HG03575 (cell line): ENCODE results near the gene FETUB.
"Not testable (repeated sequence)": the region's sequence is repeated elsewhere in the genome, so short reads cannot be mapped to it uniquely, and the experiment has no call there.

Experiments
- ATAC-seq: cut with Tn5 transposase; IDR thresholded peaks from one replicate; pipeline ENCODE4 v1.9.1; 2021; ENCODE audit not compliant: unreplicated experiment, insufficient number of reproducible peaks, low FRiP score; ENCODE audit errors: extremely low read depth

The FETUB gene

DNA sequence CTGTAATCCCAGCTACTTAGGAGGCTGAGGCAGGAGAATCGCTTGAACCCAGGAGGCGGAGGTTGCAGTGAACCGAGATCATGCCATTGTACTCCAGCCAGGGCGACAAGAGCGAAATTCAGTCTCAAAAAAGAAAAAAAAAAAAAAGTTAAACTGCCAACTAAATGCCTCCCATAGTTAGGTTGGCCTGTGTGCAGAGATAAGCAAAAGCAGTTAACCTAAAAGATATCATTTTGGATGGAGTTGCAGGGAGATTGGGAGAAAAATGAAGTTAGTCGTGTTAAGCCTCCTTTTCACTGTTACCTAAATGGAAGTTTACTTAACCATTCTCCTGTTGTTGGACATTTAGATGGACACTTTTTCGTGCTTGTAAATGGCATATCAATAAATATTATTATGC lies 11.4 kb upstream of the FETUB start:
- no peak for ATAC-seq

DNA sequence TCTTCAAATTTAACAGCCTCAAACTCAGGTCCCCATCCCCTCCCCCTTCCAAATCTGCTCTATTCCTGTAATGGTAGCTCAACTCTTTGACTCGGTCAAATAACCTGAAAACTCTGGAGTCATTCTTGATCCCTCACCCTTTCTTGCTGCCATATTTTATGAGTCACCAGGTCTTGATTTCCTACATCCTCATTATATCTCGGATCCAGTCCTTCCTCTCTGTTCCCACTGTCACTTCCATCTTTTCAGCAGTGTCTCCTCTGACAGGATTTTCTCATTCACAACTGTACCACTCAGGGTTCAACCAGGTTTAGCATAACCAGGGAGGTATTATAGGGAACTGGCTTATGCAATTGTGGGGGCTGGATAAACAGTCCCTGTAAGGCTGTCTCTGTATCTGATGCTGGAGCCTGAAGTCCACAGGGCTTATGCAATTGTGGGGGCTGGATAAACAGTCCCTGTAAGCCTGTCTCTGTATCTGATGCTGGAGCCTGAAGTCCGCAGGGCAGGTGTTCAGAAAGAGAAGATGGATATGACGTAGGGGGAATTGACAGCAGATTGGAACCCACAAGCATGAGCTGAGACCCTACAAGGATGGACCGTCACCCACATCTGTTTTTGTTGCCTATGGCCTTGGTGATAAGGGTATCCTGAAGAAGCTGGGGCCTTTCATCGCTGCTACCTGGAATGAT lies 9.1 kb upstream of the FETUB start:
- ATAC-seq, result no peak

DNA sequence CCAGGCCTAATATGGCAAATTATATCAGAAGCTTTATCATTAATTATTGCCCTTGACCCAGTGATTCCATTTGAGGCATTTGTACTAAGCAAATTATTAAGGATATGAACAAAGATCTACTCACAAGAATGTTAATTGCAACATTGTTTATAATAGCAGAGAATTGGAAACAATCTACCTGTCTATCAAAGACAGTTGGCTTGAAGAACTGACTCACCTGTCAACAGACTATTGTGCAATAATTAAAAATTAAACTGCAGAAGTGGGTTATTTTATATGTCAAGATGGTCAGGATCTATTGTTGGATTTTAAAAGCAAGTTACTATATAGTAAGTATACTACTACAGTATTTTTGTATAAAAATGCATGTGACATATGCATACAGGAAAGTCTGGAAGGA lies 6.7 kb upstream of the FETUB start:
- no peak for ATAC-seq

DNA sequence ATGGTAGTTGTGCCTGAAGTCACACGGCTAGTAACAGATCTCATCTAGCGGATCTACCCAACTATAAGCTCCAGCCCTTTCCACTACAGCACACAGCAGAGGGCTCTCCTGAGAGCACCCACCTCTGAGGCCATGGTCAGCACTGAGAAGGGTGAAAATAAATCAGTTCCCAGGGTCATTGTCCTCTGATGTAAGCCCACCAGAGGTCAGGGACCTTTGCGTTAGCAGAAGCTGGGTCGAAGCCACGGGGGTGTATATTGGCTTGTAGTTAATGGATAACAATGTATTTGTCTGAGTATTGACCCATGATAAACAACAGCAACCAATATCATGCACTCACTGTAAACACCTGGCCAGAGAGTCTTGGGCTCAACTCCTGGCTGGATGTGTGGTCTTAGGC lies 6.0 kb upstream of the FETUB start:
- not testable (repeated sequence) for ATAC-seq

DNA sequence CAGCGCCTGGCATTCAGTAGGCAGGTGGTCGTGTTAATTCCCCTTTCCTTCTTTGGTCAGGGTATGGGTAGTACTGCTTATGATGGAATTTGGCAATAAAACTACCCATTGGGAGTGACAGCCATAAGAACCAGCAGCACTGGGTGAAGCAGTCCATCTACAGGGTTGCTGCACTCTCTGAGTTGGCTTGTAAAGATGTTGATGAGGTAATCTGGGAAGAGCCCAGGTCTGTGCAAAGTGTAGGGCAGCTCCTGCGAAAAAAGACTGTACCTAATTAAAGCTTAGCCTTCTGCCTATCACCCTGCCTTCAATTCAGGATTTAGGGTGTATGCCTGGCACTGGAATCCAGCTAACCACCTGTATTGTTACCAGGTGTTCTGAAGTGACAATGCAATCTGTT lies 4.7 kb upstream of the FETUB start:
- ATAC-seq, result no peak

DNA sequence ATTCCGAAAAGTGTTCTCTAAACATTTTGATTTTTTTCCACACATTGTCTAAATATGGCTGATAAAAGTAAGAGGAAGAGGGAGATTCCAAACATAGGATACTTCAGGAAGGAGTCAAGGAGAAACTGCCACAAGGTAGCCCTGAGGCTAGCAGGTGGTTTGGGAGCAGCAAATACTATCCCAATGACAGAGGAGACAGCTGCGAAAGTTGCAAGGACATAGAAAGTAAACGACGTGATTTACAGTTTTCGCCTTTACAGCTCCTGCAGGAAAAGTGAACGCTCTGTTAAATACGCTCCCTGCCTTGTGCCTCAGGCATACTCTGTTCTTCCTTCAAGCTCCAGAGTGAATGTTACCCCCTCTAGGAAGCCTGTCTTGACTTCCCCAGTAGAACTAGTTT lies 3.7 kb upstream of the FETUB start:
- ATAC-seq, result no peak

DNA sequence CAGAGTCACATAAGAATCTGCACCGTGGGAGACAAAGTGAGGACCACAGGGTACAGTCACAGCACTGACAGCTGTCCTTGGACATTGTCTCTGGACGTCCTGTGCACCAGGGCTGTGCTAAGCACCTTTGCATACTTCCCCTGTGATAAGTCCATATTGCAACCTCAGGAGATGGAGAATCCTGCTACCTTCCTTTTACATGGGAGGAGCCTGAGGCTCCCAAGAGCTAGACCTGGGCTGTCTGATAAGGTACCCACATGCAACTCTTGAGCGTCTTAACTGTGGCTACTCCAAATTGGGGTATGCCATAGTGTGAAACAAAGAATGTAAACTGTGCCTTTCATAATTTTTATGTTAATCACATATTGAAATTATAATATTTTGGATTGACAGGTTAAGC lies 2.5 kb upstream of the FETUB start:
- ATAC-seq, result no peak

DNA sequence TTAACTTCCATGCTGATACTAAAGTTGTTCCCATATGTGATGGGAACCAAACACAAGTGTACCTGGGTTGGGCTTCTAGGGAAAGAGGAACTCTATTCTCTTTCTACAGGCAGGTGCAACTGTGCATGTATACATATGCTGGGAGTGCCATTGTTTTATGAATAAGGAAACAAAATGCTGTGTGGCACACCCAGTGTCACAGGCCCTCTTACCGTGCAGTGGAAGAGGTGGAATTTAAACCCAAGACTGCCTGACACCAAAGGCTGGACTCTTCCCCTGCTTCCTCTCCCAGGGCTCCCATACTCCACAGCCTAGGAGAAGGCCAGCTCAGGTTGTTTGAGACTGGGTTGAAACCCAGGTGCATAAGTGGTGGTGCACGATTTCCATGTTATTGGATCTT lies 1.9 kb upstream of the FETUB start:
- ATAC-seq, result no peak

DNA sequence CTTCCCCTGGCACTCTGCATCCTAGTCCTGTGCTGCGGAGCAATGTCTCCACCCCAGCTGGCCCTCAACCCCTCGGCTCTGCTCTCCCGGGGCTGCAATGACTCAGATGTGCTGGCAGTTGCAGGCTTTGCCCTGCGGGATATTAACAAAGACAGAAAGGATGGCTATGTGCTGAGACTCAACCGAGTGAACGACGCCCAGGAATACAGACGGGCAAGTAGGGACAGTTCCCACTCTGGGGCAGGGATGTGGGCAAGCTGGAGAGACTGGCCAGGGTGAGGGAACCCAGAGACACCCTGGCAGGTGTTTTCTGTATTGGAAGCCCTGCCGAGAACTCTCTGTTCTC lies 247 bp downstream of the FETUB start:
- no peak for ATAC-seq

DNA sequence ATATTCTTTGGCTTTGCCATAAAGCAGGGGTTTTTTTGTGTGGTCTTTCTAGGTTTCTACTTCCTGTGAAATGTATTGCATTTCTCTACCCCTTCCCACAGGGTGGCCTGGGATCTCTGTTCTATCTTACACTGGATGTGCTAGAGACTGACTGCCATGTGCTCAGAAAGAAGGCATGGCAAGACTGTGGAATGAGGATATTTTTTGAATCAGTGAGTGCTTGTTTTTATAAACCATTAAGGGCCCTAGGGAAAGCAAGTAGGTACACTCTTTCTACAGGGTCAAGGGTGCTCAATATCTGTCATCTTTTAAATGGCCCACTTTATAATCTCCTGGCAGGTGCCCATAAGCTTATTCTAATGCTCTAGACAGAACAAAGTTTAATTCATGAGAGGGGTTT lies 730 bp downstream of the FETUB start:
- no peak for ATAC-seq

DNA sequence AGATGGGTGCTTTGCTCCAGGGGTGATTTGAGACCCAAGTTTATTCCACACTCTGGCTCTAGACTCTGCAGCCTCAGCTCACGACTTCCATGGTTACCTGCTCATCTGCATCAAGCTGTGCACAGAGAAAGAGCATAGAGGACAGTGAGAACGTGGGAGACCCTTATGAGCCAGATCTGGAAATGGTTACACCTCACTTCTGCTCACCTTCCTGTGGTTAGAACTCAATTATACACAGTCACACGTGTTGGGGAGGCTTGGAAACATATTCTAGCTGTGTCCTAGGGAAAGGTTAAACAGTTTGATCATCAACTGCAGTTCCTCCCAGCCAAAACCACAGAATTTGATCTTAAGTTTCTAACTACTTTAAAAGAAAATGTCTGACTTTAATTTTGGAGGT lies 1.8 kb downstream of the FETUB start:
- no peak for ATAC-seq

DNA sequence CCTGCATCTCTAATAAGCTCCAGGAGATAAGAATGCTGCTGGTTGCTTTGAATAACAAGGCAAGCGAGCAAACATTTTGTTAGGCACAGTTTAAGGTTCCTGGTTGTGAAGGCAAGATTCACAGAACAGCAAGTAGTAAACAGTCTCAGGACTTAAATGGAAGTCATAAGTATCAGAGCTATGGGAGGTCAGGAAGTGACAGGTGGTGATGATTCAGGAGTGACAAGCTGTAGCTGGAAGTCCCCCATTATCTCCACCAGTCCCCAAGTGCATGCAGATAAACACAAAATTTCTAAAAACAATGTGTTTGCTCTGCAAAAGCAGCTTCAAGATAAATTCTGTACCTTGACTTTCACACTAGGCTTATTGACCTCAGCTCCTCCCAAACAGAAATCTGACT lies 3.3 kb downstream of the FETUB start:
- ATAC-seq, result no peak

DNA sequence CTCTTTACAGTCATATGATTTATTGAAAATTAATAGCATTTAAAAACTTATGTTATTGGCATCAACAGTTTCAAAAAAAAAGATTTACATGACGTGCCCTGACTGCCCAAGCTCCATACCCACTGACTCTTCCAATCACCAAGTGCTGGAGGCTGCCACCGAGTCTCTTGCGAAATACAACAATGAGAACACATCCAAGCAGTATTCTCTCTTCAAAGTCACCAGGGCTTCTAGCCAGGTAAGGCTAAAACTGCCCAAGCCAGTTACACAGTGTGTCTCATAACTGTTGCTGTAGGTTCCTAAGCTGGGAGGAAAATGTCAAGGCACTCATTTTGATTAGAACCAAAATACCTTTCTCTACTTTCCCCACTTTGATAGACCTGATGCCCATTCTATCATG lies 4.5 kb downstream of the FETUB start:
- no peak for ATAC-seq

DNA sequence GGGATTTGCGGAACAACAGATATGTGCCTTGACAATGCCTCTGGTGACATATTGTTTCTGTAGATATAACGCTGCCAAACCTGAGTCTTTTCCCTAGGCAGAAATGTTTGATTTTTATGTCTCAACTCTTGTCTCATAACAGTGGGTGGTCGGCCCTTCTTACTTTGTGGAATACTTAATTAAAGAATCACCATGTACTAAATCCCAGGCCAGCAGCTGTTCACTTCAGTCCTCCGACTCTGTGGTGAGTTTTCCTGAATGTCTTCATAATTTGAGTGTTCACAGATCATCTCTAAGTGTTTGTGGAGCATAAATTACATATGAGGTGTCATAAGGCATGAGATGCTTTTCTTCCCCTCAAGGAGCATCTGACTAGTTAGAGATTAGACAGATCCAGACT lies 5.9 kb downstream of the FETUB start:
- ATAC-seq, result no peak

DNA sequence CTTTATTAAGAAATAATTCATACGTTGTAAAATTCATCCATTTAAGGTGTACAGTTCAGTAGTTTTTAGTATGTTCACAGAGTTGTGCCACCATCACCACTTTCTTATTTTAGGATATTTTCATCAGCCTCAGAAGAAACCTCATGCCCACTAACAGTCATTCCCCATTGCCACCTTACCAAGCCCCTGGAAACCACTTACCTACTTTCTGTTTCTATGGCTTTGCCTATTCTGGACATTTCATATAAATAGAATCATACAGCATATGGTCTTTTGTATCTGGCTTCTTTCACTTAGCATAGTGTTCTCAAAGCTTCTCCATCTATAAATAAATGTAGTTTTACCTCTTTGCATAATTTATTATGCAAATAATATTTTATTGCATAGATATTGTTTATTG lies 6.6 kb downstream of the FETUB start:
- ATAC-seq, result no peak

DNA sequence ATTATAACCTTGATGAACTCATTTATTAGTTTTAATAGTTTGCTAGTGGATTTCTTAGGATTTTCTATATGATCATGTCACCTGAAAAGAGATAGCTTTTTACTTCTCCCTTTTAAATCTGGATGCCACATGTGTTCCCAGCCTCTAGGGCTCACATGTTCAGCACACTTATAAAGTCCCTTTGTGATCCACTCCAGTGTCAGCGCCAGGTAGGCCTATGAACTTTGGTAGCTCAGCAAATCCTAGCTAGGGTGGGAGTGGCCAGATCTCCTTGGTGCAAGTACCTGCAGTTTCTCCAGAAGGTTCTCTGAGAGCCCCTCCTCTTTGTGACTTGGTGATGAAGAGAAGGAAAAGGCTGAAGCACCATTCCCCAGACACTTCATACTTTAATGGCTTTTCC lies 8.7 kb downstream of the FETUB start:
- ATAC-seq, result no peak

DNA sequence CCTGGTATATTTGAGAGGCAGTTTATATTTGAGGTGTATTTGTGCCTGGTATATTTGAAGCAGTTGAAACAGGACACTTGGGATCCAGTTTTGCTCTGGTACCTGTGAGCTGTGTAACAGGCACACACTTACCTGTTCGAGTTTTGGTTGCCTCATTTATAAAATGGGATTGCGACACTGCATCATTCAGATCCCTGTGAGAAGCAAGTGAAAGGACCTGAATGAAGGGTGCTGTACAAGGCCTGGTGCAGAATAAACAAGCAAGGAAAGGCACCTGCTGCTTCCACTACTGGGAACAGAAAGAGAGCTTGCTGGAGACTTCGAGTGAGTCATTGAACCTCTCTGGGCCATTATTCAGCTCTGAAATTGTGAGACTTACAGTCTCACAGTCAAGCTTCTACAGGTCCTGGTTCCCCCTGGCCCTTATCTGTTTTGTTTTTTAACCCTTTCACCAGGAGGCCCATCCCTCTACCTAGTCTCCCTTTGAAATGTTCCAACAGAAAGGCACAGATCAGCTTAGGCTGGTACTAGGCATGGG lies 11.5 kb downstream of the FETUB start:
- ATAC-seq, result no peak

DNA sequence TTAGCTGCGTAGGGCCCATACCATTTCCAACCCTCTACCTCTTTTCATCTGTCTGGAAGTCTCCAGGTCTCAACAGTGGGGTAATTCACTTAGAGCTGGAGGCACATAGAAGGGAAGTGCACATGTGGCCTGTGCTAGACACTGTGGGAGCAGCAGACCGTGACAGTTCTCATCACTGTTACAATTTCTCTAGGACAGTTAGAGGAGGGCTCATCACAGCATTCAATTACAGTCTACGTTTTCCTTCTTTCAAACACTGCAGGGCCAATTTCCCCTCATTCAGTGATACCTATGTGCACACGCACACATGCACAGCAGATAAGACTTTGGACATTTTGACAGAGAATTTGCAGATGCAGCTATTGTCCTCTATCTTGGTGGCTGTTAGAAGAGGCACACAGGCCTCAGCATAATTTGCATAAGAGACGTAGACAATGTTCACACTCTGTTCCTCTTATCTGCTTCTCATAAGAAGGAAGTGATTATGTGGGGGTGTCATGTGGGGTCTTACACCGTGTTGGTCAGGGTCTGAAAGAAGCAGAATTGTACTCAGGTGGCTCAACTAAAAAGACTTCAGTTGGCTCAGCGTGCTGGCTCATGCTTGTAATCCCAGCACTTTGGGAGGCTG lies 13.0 kb downstream of the FETUB start:
- peak; percentile 66 for ATAC-seq

DNA sequence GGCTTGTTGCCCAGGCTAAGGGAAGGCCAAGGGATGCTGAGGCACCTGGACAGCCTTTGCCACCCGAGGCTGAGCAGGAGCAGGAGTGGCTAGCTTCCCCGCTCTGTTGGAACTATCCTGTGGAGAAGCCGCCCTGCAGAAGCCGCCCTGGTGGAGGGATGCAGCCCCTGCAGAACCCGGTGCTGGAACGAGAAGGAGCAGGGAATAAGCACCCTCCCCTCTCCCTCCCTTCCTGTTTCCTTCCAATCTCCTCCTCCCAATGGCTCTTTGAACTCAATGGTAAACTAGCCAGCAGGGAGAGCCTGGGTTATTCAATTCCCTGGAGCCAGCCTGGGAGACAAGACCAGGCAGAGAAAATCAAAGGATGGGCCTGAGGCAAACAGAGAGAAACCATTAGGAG lies 13.8 kb downstream of the FETUB start:
- ATAC-seq, result no peak

DNA sequence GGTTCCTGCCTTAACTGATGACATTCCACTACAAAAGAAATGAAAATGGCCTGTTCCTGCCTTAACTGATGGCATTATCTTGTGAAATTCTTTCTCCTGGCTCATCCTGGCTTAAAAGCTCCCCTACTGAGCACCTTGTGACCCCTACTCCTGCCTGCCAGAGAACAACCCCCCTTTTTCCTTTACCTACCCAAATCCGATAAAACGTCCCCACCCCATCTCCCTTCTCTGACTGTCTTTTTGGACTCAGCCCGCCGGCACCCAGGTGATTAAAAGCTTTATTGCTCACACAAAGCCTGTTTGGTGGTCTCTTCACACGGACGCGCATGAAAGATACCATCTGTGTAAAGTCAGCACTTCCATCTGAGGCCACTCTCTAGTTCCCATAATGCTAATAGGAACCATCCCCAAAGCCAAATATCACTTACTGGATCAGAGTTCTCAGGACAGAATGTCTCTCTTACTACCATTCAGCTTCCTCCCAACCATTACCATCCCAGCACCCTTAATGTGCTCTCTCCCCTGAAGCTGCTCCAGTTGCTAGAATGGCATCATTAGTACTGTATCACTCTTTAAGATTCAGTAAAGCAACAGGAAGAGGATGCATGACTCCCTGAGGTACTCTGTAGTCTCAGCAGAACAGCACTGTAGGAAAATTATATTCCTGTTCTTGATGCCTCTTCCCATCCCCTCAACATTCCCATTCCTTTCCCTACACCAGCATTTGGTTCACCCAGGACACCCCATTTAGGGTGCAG lies 23.3 kb downstream of the FETUB start:
- ATAC-seq, result no peak
